ENCODE data around the gene PRKAG2. TPM values are rescaled to one million over a fixed set of nuclear protein-coding genes. Genes with fewer than 3 reads are reported as not detected.

PRKAG2 gene
- total and polyA plus RNA-seq, 2 of the 13 experiments (the other 11 are each of a cell fraction or from before 2014, with no cell fraction given): 0.90 to 1.3 TPM

DNA sequence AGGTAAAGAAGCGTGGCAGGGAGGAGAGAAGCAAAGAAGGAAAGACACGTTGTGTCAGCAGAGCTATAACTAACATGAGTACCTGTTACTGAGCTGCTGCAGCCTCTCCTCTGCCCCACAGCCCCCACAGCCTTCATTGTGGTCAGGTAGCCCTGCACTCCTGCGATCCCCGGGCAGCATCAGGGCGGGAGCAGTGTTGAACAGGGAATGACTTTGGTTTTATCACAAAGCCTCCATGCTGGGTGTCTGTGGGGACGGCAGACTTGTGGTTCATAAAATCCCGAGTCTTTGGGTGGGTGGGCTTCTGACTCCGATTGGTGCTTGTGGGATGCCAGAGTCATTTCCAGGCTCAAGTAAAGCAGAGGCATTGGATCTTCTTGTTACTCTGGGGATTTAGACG lies 14.8 kb upstream of the PRKAG2 start:
- no peaks in the 10 kb centered on the region for H3K79me2 ChIP-seq (ENCODE audit: insufficient read depth, low read length)
- H2AFZ ChIP-seq (ENCODE audit: low read length): no peak overlapping the region
- TF ChIP-seq ZNF557 (CRISPR knock-in tag; IDR thresholded peaks at IDR 0.05) (no peak), EP300 (IDR thresholded peaks at IDR 0.05; ENCODE audit: low read depth in 2 of 2, low read length in 2 of 2) (no peak), EP300 (CRISPR knock-in tag; IDR thresholded peaks at IDR 0.05; ENCODE audit: borderline replicate concordance) (no peak), AKAP8 (CRISPR knock-in tag; IDR thresholded peaks at IDR 0.05) (no peak), NR3C1 (CRISPR knock-in tag; IDR thresholded peaks at IDR 0.05) (no peak), TBX3 (IDR thresholded peaks at IDR 0.05; ENCODE audit: borderline replicate concordance) (no peak), TEAD3 (CRISPR knock-in tag; optimal IDR thresholded peaks at IDR 0.05; ENCODE audit: borderline replicate concordance) (no peak), KDM2A (CRISPR knock-in tag; IDR thresholded peaks at IDR 0.05; ENCODE audit: borderline replicate concordance, low read depth) (no peak), ZNF746 (CRISPR knock-in tag; IDR thresholded peaks at IDR 0.05) (no peak), CREM (IDR thresholded peaks at IDR 0.05) (no peak), CREM (CRISPR knock-in tag; IDR thresholded peaks at IDR 0.05) (no peak), GTF2F1 (IDR thresholded peaks at IDR 0.05; ENCODE audit: low read length) (no peak), DNMT1 (CRISPR knock-in tag; IDR thresholded peaks at IDR 0.05) (no peak)
- TF ChIP-seq, protein P1, sequence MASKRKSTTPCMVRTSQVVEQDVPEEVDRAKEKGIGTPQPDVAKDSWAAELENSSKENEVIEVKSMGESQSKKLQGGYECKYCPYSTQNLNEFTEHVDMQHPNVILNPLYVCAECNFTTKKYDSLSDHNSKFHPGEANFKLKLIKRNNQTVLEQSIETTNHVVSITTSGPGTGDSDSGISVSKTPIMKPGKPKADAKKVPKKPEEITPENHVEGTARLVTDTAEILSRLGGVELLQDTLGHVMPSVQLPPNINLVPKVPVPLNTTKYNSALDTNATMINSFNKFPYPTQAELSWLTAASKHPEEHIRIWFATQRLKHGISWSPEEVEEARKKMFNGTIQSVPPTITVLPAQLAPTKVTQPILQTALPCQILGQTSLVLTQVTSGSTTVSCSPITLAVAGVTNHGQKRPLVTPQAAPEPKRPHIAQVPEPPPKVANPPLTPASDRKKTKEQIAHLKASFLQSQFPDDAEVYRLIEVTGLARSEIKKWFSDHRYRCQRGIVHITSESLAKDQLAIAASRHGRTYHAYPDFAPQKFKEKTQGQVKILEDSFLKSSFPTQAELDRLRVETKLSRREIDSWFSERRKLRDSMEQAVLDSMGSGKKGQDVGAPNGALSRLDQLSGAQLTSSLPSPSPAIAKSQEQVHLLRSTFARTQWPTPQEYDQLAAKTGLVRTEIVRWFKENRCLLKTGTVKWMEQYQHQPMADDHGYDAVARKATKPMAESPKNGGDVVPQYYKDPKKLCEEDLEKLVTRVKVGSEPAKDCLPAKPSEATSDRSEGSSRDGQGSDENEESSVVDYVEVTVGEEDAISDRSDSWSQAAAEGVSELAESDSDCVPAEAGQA (IDR thresholded peaks at IDR 0.05; ENCODE audit: low read depth): no peak
- TF ChIP-seq, protein P1 (CRISPR knock-in tag; IDR thresholded peaks at IDR 0.05; ENCODE audit: borderline replicate concordance): no peak
- ChIA-PET CTCF (ENCODE audit: low intra/inter-chr PET ratio, low total read pairs) (no interaction called here), POLR2A (no interaction called here)
- no peak overlapping the region for H3K4me2 ChIP-seq (ENCODE audit: low read depth, low read length)
- H3K4me3 ChIP-seq (replicated peaks in 1 of 3; ENCODE audit: insufficient read depth in 1 of 3, low read depth in 2 of 3, low read length in 3 of 3): no peak overlapping the region
- intact Hi-C loops (cut with micrococcal nuclease; ENCODE audit: unreplicated experiment) (no loop called here), in situ Hi-C loops (cut with HindIII; ENCODE audit: extremely low pct_ligation_motif_present, low pct_unique_long_range_greater_than_20kb) (no loop called here)
- peaks cover 1 to 53% of the 10 kb centered on the region in 2 experiments; a peak in 3 of 5 replicates for H3K27me3 ChIP-seq (ENCODE audit: control insufficient read depth in 1 of 2, insufficient read depth in 2 of 2, low read length in 2 of 2)
- 2% methylated on average over 9 of the region's 9 CpGs for WGBS (ENCODE audit: low lambda C conversion rate)
- BruUV-seq (replicated peaks): no TSS peak
- no peak overlapping the region for H3K27ac ChIP-seq (ENCODE audit: extremely low read length, insufficient read depth, low read length)
- no peaks in the 10 kb centered on the region for H3K36me3 ChIP-seq (replicated peaks in 1 of 2; ENCODE audit: control insufficient read depth in 1 of 2, insufficient read depth in 2 of 2, low read length in 2 of 2)
- H3K9ac ChIP-seq (ENCODE audit: insufficient read depth, low read depth, low read length): no peak overlapping the region
- no peaks in the 10 kb centered on the region for H4K20me1 ChIP-seq (ENCODE audit: insufficient read depth, low read length)
- DNase-seq (ENCODE audit: low spot score) (no peak), ATAC-seq (no peak), FAIRE-seq (no peak)
- no peaks in the 10 kb centered on the region for H3K9me3 ChIP-seq (ENCODE audit: low read length)
- H3K4me1 ChIP-seq (ENCODE audit: insufficient read depth, low read length): peaks cover 8% of the 10 kb centered on the region; the same call in 1 of the 2 replicates
